ENCODE measurements around the gene CLDND2.
A peak's percentile ranks its signal among the peaks of the same experiment; 100 is the strongest.
"Not testable (repeated sequence)": the region's sequence is repeated elsewhere in the genome, so short reads cannot be mapped to it uniquely, and the experiment has no call there.

CLDND2 gene

GRCh38 chr19:51410950-51411748 is 42.3 kb upstream of the CLDND2 start:
- Histone ChIP-seq H3K27ac (replicated peaks) (no peak overlapping the region), H3K27me3 (ENCODE audit: insufficient read depth, poor library complexity, severe bottlenecking) (no peaks in the 10 kb centered on the region), H3K4me3 (replicated peaks; ENCODE audit: insufficient read depth, low read length) (no peak overlapping the region)
- DNase-seq (ENCODE audit: low read depth in 1 of 2, low spot score in 1 of 2): no peak
- TF ChIP-seq SPI1 (IDR thresholded peaks at IDR 0.05; ENCODE audit: borderline replicate concordance, low read depth) (no peak), POLR2AphosphoS5 (IDR thresholded peaks at IDR 0.05; ENCODE audit: low read depth) (no peak), GABPA (IDR thresholded peaks at IDR 0.05; ENCODE audit: low read depth) (no peak)
- TF ChIP-seq, protein P1, sequence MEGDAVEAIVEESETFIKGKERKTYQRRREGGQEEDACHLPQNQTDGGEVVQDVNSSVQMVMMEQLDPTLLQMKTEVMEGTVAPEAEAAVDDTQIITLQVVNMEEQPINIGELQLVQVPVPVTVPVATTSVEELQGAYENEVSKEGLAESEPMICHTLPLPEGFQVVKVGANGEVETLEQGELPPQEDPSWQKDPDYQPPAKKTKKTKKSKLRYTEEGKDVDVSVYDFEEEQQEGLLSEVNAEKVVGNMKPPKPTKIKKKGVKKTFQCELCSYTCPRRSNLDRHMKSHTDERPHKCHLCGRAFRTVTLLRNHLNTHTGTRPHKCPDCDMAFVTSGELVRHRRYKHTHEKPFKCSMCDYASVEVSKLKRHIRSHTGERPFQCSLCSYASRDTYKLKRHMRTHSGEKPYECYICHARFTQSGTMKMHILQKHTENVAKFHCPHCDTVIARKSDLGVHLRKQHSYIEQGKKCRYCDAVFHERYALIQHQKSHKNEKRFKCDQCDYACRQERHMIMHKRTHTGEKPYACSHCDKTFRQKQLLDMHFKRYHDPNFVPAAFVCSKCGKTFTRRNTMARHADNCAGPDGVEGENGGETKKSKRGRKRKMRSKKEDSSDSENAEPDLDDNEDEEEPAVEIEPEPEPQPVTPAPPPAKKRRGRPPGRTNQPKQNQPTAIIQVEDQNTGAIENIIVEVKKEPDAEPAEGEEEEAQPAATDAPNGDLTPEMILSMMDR (IDR thresholded peaks at IDR 0.05; ENCODE audit: insufficient read depth, low read length): no peak
- TF ChIP-seq, protein P2, sequence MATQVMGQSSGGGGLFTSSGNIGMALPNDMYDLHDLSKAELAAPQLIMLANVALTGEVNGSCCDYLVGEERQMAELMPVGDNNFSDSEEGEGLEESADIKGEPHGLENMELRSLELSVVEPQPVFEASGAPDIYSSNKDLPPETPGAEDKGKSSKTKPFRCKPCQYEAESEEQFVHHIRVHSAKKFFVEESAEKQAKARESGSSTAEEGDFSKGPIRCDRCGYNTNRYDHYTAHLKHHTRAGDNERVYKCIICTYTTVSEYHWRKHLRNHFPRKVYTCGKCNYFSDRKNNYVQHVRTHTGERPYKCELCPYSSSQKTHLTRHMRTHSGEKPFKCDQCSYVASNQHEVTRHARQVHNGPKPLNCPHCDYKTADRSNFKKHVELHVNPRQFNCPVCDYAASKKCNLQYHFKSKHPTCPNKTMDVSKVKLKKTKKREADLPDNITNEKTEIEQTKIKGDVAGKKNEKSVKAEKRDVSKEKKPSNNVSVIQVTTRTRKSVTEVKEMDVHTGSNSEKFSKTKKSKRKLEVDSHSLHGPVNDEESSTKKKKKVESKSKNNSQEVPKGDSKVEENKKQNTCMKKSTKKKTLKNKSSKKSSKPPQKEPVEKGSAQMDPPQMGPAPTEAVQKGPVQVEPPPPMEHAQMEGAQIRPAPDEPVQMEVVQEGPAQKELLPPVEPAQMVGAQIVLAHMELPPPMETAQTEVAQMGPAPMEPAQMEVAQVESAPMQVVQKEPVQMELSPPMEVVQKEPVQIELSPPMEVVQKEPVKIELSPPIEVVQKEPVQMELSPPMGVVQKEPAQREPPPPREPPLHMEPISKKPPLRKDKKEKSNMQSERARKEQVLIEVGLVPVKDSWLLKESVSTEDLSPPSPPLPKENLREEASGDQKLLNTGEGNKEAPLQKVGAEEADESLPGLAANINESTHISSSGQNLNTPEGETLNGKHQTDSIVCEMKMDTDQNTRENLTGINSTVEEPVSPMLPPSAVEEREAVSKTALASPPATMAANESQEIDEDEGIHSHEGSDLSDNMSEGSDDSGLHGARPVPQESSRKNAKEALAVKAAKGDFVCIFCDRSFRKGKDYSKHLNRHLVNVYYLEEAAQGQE (IDR thresholded peaks at IDR 0.05; ENCODE audit: insufficient replicate concordance, low read depth): no peak

DNA sequence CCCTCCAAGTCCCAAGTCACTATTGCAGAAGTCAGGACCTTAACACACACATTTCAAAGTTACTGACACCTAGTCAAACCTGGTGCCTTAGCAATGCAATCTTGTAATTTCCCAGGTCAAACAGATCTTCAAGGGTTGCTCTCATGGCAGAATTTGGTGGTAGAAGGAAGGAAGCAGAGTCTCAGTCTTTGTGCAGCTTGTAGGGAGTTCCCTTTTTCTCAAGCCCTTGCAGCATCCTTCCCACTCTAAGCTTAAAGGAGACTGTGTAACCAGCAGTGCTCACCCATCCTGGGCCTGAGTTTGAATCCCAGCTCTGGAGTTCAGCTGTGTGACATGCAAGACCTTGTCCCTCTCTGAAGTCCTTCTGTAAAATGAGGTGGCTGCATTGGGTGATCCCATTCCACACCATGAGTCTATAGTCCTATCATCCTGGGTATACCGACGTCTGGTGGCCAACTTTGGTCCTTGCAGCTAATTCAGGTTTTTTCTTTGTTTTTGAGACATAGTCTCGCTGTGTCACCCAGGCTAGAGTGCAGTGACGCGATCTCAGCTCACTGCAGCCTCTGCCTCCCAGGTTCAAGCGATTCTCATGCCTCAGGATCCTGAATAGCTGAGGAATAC is 38.8 kb upstream of the CLDND2 start:
- Histone ChIP-seq H3K27ac (replicated peaks) (peak overlapping the region; percentile 75), H3K27me3 (ENCODE audit: insufficient read depth, poor library complexity, severe bottlenecking) (no peaks in the 10 kb centered on the region), H3K4me3 (replicated peaks; ENCODE audit: insufficient read depth, low read length) (no peak overlapping the region)
- peak; percentile 66 to 90 for DNase-seq (ENCODE audit: low read depth in 1 of 2, low spot score in 1 of 2)
- TF ChIP-seq, protein P1 (IDR thresholded peaks at IDR 0.05; ENCODE audit: insufficient read depth, low read length): peak; percentile 53
- TF ChIP-seq GABPA (IDR thresholded peaks at IDR 0.05; ENCODE audit: low read depth) (no peak), SPI1 (IDR thresholded peaks at IDR 0.05; ENCODE audit: borderline replicate concordance, low read depth) (peak; percentile 98), POLR2AphosphoS5 (IDR thresholded peaks at IDR 0.05; ENCODE audit: low read depth) (no peak; the same call in 1 of the 2 replicates)
- TF ChIP-seq, protein P2 (IDR thresholded peaks at IDR 0.05; ENCODE audit: insufficient replicate concordance, low read depth): no peak

- H3K4me3 ChIP-seq (replicated peaks; ENCODE audit: insufficient read depth, low read length): no peak overlapping the region
- TF ChIP-seq, protein P1 (IDR thresholded peaks at IDR 0.05; ENCODE audit: insufficient read depth, low read length): no peak
- no peak for TF ChIP-seq GABPA (IDR thresholded peaks at IDR 0.05; ENCODE audit: low read depth)
- TF ChIP-seq POLR2AphosphoS5 (IDR thresholded peaks at IDR 0.05; ENCODE audit: low read depth): no peak
- TF ChIP-seq, protein P2 (IDR thresholded peaks at IDR 0.05; ENCODE audit: insufficient replicate concordance, low read depth): no peak
- TF ChIP-seq SPI1 (IDR thresholded peaks at IDR 0.05; ENCODE audit: borderline replicate concordance, low read depth): no peak
- DNase-seq (ENCODE audit: low read depth in 1 of 2, low spot score in 1 of 2): no peak
- H3K27me3 ChIP-seq (ENCODE audit: insufficient read depth, poor library complexity, severe bottlenecking): no peaks in the 10 kb centered on the region
- no peak overlapping the region for H3K27ac ChIP-seq (replicated peaks)
Measured at GRCh38 chr19:51402117-51402516, 33.3 kb upstream of the CLDND2 start.

- H3K4me3 ChIP-seq (replicated peaks; ENCODE audit: insufficient read depth, low read length); H3K27me3 ChIP-seq (ENCODE audit: insufficient read depth, poor library complexity, severe bottlenecking): not testable (repeated sequence)
- DNase-seq (ENCODE audit: low read depth in 1 of 2, low spot score in 1 of 2): peak in 1 of 2 experiments; percentile 6
- peak overlapping the region; percentile 18; the same call in 1 of the 2 replicates for H3K27ac ChIP-seq (replicated peaks)
Measured at GRCh38 chr19:51399936-51400335, 31.1 kb upstream of the CLDND2 start.
